ENCODE measurements around the gene EFHD1. TPM values are rescaled to one million over a fixed set of nuclear protein-coding genes. Genes with fewer than 3 reads are reported as not detected.
A peak's percentile ranks its signal among the peaks of the same experiment; 100 is the strongest.

Gene EFHD1
- total RNA-seq, 6 experiments from 2014 or later = 2.0 to 3.4 (median 2.9) TPM

DNA sequence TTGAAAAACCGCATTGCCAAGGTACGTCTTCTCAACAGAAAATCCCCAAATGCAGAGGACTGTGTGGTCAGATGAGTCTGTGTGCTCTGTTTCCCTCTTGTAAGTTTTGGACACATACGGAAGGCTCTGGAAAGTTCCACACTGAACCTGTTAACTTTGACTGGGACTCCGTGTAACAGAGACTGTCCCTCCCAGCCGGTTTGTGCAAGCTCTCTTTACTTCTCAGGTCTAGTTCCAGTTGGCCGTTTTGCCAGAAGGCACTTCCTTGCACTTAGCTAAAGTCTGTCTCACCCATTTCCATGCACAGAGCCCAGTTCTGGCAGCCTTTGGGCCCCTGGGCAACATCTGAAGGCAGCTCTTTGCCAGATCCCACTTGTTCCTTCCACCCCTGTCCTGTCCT lies 22.0 kb downstream of the EFHD1 start:
- Mint-ChIP-seq H3K27ac (no peak overlapping the region), H3K27me3 (ENCODE audit: insufficient read depth) (peaks cover 17% of the 10 kb centered on the region), H3K36me3 (ENCODE audit: low read depth) (no peaks in the 10 kb centered on the region)

DNA sequence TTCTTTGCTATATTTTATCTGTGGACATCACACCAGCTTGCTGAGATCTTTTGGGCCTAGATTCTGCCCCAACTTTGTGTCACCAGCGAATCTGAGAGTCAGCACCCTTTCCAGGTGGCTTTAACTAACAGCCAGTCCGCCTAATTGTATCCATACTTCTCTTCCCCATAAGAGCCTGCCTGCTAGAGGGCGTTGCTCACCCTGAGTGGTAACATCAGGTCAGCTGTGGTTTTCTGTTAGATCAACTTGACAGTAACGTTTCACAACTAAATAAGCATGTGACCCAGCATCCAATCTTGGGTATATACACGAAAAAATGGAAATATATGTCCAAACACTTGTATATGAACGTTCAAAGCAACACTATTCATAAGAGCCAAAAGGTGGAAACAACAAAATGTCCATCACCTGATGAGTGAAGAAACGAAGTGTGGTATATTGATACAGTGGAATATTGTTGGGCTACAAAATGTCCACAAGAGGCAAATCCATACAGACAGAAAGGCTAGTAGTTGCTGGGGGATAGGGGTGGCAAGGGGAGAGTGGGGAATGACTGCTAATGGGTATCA lies 24.9 kb downstream of the EFHD1 start:
- Mint-ChIP-seq H3K27ac (no peak overlapping the region), H3K4me3 (no peak overlapping the region), H3K27me3 (ENCODE audit: insufficient read depth) (peaks cover 12% of the 10 kb centered on the region), H3K4me1 (ENCODE audit: low read depth) (peaks cover 5% of the 10 kb centered on the region; the same call in 1 of the 2 replicates), H3K36me3 (ENCODE audit: low read depth) (no peaks in the 10 kb centered on the region), H3K9me3 (no peaks in the 10 kb centered on the region)
- no peak for DNase-seq
- TF ChIP-seq, protein P1, sequence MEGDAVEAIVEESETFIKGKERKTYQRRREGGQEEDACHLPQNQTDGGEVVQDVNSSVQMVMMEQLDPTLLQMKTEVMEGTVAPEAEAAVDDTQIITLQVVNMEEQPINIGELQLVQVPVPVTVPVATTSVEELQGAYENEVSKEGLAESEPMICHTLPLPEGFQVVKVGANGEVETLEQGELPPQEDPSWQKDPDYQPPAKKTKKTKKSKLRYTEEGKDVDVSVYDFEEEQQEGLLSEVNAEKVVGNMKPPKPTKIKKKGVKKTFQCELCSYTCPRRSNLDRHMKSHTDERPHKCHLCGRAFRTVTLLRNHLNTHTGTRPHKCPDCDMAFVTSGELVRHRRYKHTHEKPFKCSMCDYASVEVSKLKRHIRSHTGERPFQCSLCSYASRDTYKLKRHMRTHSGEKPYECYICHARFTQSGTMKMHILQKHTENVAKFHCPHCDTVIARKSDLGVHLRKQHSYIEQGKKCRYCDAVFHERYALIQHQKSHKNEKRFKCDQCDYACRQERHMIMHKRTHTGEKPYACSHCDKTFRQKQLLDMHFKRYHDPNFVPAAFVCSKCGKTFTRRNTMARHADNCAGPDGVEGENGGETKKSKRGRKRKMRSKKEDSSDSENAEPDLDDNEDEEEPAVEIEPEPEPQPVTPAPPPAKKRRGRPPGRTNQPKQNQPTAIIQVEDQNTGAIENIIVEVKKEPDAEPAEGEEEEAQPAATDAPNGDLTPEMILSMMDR (IDR thresholded peaks at IDR 0.05) = peak; percentile 49

More for the DNA sequence above, 22.0 kb downstream of the EFHD1 start:
- TF ChIP-seq, protein P1 (IDR thresholded peaks at IDR 0.05) = no peak
- peaks cover 16% of the 10 kb centered on the region for H3K4me1 Mint-ChIP-seq (ENCODE audit: low read depth)
- no peaks in the 10 kb centered on the region for H3K9me3 Mint-ChIP-seq
- DNase-seq = no peak
- H3K4me3 Mint-ChIP-seq = no peak overlapping the region

DNA sequence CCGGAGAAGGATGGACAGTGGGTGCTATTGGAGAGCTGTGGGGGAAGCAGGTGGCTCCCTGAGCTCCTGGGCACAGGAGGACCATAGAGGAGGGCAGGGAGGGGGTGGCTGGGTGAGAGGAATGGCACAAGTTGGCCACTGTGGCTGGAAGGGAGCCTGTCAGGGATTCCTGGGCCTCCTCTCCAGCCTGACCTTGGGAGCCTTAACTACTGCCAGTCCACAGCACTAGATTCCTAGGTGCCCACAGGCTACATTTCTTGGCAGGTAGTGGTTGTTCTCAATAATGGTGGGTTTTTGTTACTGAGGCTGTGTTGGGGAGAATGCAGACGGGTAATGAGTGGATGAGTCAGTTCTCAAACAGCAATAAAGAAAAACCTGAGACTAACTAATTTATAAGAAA lies 26.0 kb downstream of the EFHD1 start:
- Mint-ChIP-seq H3K9me3 (no peaks in the 10 kb centered on the region), H3K27me3 (ENCODE audit: insufficient read depth) (peaks cover 12% of the 10 kb centered on the region), H3K4me3 (no peak overlapping the region), H3K27ac (no peak overlapping the region), H3K4me1 (ENCODE audit: low read depth) (peaks cover 5% of the 10 kb centered on the region; the same call in 1 of the 2 replicates), H3K36me3 (ENCODE audit: low read depth) (no peaks in the 10 kb centered on the region)
- TF ChIP-seq, protein P1 (IDR thresholded peaks at IDR 0.05) = no peak
- DNase-seq = no peak

DNA sequence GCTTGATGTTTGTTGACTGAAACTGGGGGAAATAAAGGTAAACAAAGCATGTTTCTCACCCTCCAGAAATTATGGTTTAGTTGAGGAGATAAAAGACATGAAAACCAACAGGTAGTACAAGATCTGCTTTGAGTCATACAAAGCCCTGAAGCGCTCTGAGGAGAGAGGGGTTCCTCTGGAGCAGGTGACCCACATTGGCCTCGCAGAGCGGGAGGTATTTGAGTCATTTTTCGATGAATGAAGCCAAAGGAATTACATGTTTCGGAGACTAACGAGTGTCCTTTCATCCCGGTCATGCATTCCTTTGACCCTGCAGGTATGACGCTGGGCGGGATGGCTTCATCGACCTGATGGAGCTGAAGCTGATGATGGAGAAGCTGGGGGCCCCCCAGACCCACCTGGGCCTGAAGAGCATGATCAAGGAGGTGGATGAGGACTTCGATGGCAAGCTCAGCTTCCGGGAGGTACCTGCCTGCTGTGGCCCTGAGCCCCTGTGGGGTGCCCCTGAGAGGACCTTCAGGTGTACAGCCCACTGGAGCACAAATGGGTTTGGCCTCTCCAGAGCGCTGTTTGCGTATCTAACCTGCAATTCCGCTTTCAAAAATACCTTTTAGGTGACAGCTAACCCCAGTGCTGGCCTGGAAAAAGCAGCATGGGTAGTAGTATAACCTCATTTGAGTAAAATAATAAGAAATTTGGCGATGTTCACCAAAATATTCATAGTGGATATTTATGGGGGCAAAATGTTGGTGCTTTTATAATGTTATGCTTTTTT lies 29.3 kb downstream of the EFHD1 start:
- Mint-ChIP-seq H3K9me3 (no peaks in the 10 kb centered on the region), H3K27ac (no peak overlapping the region), H3K4me3 (no peak overlapping the region), H3K36me3 (ENCODE audit: low read depth) (no peaks in the 10 kb centered on the region), H3K4me1 (ENCODE audit: low read depth) (peaks cover 5% of the 10 kb centered on the region; the same call in 1 of the 2 replicates), H3K27me3 (ENCODE audit: insufficient read depth) (peaks cover 14% of the 10 kb centered on the region)
- no peak for DNase-seq
- TF ChIP-seq, protein P1 (IDR thresholded peaks at IDR 0.05) = no peak

DNA sequence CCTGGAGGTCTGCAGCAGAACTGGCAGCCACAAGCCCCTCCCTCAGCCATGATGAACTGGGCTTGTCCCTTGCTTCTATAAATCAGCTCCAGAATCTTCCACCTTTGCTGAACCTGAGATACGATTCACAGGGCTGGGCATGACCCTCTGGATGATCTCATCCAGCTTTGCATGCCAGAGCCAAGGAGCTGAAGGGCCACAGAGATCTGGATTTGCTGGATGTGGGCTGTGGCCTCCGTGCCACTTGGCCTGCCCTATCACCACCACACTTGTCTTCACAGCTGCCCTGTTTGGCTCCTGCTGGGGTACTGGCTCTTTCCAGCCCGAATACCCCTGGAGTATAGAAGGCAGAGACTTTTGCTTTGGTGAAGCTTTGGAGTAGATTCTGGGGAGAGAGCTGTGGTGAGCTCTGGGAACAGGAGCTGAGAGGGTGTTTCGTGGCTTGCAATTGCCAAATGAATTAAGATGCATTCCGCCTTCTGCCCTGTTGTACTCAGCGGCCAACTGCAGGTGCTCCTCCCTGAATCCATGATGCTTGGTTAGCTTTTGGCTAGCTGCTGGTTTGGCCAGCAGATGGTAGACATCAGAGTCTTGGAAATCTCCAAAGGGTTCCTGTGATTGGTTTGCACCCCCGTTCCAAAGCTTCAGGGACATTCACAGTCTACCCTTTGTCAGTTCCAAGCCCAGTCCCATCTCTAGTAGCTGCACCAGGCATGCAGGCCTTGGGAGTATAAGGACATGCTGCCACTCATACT lies 32.8 kb downstream of the EFHD1 start:
- Mint-ChIP-seq H3K27ac (no peak overlapping the region), H3K4me1 (ENCODE audit: low read depth) (no peaks in the 10 kb centered on the region; the same call in 1 of the 2 replicates), H3K9me3 (no peaks in the 10 kb centered on the region), H3K36me3 (ENCODE audit: low read depth) (no peaks in the 10 kb centered on the region), H3K4me3 (no peak overlapping the region), H3K27me3 (ENCODE audit: insufficient read depth) (peaks cover 12% of the 10 kb centered on the region)
- DNase-seq = no peak
- TF ChIP-seq, protein P1 (IDR thresholded peaks at IDR 0.05) = no peak

Measured in HFFc6 (cell line).